NCI-H1092 (cell line): ENCODE data around the gene CNTN4.
"Not testable (repeated sequence)": the region's sequence is repeated elsewhere in the genome, so short reads cannot be mapped to it uniquely, and the experiment has no call there.

ENCODE experiments used
- DNase-seq: peaks from one replicate; lab custom pipeline; 2025; lab: John Stamatoyannopoulos, UW

CNTN4 gene

DNA sequence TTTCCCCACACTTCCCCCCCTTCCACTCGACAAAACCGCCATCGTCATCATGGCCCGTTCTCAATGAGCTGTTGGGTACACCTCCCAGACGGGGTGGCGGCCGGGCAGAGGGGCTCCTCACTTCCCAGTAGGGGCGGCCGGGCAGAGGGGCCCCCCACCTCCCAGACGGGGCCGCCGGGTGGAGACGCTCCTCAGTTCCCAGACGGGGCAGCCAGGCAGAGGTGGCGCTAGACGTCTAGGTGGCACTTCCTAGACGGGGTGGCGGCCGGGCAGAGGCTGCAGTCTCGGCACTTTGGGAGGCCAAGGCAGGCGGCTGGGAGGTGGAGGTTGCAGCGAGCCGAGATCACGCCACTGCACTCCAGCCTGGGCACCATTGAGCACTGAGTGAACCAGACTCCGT is 818.0 kb downstream of the CNTN4 start:
- not testable (repeated sequence) for DNase-seq

DNA sequence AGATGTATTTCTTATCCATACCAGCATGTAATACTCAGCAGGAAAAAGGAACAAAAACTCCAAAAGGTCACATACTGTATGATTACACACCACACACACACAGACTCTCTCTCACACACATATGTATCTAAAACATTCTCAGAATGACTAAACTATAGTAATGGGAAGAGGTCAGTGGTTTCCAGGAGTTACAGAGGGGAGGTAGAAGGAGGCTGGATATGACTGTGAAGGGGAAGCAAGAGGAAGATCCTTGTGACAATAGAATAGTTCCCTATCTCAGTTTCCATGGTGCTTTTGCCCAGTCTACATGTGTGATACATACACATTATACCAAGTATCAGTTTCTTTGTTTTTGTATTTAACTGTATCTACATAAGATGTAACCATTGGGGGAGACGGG is 821.4 kb downstream of the CNTN4 start:
- no peak for DNase-seq

DNA sequence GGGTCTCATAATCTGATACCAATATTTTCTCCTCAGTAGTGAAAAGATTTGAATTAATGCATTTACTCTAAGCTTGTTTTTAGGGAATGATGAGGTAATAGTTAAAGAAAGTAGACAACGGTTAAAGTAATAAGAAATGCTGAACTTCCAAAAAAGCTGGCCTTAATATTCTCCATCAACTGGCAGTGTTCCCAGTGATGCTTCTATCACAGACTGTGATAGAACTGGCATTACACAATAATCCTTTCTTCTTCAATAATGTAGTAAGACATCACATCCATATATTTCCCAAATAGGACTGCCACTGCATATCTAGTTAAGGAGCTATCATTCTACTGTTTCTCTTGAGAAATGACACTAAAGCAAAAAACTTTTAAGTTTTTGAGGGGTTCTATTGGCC is 822.8 kb downstream of the CNTN4 start:
- DNase-seq, result no peak

DNA sequence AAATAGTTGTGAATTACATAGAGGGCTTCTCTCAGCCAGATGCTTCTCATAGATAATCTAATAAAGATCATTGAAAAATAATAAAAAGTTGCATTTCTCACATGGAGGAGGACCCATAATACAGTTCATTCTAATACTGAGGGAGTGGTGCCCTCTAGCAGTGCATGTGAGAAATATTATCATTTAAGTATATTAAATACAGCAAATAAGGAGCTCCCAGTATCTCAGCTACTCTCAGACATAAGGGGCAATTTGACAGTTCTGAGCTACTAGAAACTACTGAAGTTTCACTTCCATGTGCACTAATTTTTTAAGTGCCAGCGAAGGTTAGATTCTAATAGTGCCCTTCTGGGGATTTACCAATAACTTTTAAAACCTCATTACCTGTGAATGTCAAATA is 823.2 kb downstream of the CNTN4 start:
- DNase-seq, result no peak

DNA sequence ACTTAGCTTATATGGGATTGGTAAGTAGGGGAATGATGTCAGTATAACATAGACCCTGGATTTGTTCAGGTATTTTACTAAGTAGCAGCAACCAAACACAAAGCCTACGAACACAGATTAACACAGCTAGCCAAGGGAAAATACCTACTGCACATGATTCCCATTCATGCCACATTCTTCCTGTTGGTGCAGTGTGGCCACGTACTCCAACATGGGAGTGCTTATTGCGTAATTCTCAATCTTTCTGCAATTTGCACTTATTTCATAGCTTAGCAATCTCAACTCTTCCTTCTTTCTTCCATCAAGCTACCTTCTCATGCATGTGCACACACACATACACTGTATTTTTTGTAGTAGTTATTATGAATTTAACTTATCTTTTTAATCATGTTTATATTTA is 824.7 kb downstream of the CNTN4 start:
- DNase-seq, result no peak

DNA sequence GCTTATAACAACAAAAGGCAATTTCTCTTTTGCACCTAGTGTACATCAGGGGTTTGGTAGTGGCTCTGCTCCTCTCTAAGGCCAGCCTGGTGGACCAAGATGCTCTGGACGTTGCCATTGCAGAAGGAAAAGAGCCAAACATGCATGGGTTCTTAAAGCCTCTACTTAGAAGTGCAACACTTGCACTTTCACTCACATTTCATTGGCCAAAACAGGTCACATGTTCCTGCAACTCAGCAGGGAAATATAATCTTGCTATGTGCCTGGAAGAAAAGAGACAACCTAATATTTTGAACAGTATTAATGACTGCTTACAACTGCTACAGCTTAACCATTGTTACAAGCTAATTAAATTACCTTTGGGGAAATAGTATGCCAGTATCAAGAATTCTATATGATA is 828.6 kb downstream of the CNTN4 start:
- DNase-seq, result no peak

DNA sequence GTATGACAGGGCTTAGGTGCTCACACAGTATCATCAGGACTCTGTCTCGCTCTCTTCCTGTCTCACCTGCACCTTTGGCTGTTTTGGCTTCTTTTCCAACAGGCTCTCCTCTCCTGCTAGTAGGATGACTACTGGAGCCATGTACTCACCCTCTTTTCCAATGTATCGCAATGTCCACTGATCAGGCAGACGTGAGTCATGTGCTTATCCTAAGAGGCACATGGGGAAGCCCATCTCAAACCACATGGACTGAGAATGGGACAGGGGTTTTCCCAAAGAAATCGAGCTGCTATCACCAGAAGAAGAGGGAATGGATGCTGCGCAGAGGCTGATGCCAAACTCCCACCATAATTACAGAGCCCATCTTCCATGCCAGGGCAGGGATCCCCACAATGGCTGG is 830.9 kb downstream of the CNTN4 start:
- DNase-seq, result no peak

DNA sequence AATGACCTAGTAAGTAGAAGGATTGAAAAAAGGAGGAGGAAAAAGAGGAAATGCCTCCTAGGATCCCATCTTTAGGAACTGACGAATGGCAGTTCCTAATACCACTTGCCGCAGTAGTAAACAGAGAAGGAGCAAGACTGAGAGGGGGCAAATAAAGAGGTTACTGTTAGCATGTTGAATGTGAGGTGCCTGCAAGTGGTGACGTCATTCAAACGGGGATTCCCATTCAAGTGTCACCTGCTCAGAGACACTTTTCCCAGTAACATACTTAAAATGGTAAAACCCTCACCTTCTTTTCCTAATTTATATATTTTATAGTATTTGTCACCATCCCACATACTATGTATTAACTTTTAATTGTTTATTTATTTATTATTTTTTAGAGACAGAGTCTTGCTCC is 832.6 kb downstream of the CNTN4 start:
- no peak for DNase-seq

DNA sequence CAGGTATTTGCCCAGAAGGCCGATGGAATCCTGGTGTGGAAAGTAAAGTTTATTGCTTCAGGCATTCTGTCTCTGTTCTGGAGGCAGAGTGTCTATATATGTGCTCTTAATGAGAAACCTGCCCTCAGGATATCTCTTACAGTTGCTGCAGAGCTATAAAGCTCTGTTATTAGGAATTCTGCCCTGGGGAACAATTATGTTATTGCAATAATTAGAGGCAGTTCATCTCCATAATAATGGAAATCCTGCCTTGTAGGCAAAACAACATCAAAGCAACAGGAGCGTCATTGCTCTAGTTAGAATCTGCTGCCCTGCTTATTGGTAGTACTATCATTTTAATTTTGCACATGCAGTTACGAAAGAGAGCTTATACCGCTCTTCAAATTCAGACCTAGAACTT is 835.9 kb downstream of the CNTN4 start:
- no peak for DNase-seq

DNA sequence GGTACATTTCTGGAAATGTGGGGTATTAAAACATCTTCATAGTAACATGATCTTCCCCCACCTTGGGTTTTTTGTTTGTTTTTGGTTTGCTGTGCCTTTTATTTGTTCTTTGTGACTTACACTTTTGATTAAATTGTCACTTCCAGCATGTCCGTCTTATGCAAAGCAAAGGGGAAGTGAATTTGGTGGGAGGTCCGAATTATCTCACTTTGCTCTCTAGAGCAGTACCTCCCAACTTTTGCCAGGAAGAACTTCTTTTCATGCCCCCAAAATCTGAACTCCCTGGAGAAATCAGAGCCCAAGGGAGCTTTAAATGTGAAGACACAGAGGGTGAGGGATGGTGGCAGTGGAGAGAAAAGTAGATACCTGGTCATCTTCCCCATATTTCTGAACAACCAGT is 838.4 kb downstream of the CNTN4 start:
- DNase-seq, result no peak

DNA sequence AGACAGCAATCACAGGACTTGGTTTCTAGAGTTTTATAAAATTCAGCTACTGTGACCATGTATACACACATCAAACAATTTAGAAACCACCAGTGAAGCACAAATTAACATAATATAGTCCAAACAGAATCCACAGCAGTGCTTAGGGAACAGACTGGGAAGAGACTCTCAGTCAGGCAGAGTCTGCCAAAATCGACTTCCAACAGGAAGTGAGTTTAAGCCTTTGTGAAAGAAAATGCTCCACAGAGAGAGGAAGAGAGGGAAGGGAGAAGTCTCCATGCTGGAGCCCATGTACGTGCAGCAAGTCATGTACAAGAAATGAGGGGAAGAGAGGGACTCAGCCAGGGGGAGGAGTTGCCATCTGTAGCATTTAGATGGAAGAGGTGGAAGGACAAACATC is 838.9 kb downstream of the CNTN4 start:
- no peak for DNase-seq

DNA sequence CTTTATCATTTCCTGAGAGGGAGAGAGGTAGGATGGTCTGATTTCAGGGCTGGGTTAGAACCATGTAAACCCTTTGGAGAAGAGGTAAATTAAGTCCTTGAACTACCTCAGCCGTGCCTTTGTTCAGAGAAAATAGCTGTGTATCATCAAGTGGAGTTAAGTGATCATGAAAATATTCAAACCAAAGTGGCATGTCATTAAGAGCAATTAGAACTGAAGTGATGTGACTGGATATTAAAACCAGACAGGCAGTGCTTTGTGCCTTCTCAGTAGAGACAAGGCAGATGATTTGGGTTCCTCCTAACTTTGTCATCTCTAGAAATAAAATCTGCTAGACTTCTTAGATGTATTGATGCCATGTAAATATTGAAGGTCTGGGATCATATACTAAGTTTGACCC is 840.0 kb downstream of the CNTN4 start:
- DNase-seq, result peak; percentile 8

DNA sequence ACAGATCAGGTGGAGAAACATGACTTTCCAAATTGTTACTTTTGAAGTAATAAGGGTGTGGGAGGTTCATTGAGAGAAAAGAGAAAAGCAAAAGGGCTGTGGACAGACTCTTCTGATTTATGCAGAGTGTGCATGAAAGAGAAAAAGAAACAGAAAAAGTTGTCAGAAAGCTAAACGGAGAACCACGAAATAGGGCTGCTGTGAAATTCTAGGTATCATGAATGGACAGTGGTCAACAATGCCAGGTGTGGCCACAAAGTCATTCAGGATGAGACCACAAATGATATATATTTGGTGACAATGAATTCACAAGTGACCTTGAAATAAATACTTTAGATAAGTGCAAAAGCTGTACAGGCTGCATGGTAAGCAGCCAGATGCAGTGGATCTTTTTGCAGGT is 841.4 kb downstream of the CNTN4 start:
- DNase-seq, result no peak

DNA sequence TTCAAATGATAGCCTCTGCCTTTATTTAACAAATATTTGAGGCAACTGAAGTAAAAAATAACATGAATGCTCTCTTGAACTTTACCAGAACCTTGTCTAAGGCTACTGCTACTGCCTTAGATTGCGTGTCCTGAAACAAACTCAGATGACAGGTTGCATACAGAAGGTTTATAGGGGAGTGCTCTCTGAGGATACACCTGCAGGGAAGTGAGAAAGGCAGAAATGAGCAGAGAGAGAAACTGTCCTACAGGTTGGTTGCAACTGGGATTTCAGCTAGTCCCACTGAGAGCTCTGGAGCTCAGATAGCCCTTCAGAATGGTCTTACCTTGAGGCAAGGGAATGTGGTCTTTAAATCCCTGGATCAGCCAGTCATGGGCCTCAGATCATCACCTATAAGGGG is 846.0 kb downstream of the CNTN4 start:
- DNase-seq, result no peak

DNA sequence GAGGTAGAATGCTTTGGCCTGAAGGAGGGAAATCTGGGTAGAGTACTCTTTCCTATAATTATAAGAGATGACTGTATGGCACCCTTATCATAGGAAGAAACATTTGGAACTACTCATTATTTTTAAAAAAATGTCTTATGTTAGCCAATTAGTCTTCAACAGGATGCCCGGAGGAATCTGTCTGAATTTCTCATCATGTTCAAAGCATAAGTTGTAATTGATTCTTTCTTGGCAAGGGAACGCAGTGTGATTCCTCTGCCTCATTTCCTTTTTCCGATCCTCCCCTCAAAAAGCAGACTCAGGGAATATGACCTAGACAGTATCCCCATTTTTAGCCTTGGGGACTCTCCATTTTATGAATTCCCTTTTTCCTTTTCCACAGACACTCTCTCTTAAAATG is 846.5 kb downstream of the CNTN4 start:
- DNase-seq, result no peak

DNA sequence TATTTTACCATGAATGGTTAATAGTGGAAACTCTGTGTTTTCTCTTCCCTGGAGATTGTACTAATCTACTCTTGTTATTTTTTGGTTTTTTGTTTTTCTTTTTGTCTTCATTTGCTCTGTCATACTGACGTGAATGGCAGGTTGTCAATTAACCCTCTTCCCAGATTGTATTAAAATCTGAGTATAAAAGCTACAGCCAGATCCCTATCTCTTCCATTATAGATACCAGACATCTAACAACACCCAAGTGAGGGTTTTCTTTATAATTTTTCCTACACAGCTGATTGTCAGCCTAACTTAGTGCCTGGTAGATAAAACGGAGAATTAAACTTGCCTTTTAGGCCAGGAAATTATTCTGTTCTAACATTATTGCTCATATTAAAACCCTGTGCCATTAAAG is 848.9 kb downstream of the CNTN4 start:
- no peak for DNase-seq

DNA sequence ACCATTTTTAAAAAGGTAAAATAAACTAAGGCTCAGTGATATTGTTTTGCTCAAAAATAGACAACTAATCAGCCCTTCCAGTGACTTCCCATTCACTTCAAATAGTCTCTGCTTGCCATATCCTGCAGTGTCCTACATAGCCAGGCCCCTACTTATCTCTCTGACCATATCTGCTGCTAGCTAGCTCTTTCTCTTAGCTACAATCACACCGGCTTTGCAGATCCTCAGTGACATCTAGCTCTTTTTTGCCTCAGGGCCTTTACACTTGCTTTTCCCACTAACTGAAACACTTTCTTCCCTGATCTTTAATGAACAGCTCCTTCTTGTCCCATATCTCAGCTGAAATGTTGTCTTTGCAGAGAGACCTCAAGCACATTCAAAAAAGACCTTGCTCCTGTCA is 850.2 kb downstream of the CNTN4 start:
- DNase-seq, result no peak

DNA sequence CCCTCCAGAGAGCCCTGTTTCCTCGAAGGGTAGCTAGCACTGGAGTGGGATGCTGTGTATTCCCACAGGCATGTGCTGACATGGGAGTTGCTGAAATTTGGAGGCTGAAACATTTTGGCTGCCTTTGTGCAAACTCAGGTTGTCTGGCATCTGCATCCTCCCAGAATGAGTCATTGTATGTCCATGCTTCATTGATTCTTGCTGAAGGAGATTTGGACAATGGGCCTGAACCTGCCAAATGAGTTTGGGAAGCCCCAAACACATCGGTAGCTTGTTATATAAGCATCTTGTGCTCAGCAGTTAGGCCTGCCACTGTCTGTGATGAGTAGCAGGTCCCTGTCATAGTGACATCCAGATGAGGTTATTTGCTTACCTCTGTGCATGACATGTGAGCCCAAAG is 851.5 kb downstream of the CNTN4 start:
- DNase-seq, result no peak

DNA sequence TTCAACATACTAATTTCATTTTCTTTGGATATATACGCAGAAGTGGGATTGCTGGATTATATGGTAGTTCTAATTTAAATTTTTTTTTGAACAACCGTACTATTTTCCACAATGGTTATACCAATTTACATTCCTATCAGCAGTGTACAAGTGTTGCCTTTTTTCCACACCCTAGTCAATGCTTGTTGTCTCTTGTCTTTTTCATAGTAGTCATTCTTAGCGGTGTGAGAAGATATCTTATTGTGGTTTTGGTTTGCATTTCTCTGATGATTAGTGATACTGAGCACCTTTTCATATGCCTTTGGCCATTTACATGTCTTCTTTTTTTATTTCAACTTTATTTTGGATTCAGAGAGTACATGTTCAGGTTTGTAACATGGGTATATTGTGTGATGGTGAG is 858.4 kb downstream of the CNTN4 start:
- DNase-seq, result no peak

DNA sequence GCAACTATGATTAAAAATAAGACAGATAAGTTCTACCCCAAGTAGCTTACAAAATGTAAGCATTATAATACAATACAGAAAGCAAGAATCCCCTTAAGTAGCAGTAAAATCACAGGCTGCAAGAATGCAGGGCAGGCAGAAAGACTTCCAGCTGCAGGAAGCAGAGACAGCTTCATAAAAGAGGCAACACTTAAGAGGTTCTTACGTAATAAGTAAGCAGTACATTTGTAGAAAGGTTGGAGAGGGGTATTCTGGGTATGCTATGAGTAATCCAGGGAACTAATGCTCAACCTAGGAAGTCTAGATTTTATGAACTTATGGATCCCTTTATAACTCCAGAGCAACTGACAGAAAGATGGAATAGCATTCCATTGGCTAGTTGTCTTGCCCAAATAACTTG is 859.9 kb downstream of the CNTN4 start:
- no peak for DNase-seq

DNA sequence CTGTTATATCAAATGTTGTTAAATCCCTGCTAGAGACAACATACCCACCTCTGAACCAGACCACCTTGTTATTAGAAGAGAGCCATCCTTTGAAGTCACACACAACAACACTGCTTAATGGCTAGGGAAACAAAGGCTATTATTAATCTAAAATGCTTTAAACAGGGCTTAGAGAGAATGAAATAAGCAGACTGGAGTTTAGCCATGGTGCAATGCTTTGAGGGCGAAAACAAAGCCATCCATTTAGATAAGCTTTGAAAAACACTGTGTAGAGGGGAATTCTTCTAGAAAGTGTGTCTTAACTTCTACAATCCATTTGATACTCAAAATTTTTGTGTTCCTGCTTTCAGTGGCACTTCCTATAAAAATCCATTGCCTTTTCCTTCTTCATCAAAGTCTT is 862.9 kb downstream of the CNTN4 start:
- DNase-seq, result no peak

DNA sequence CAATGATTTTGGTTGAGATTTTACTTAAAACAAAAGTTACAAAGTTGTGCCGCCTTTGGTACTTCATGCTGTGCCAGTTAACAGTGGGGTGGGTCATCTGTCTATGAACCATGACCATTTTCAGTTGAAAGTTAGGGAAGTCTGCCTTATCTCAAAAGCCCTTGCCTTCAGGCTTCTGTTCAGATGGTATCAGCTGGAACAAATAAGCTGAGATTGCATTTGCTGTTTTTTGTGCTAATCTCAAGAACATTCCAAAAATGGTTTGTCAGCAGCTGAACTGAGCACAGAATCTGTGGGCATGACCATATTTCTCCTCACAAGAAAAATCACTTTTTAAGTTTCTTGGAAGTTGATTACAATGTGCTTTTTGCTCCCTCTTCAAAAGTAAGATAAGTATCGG is 869.2 kb downstream of the CNTN4 start:
- no peak for DNase-seq

DNA sequence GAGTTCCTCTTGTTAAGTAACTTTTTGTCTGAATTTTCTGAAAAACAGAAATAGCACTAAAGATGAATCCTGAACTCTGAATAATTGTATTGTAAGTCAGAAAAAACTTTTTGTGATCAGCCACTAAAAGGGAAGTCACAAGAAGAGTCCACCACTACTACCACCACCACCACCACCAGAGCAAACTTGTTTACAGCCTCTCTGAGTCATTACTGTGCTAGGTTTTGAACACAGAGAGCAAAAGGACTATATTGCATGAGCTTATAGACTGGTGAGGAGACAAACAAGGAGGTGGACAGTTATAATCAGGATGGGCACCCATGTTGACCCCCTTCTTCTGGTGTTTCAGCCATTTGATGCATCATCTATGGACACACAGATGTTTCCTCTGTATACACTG is 869.8 kb downstream of the CNTN4 start:
- no peak for DNase-seq

DNA sequence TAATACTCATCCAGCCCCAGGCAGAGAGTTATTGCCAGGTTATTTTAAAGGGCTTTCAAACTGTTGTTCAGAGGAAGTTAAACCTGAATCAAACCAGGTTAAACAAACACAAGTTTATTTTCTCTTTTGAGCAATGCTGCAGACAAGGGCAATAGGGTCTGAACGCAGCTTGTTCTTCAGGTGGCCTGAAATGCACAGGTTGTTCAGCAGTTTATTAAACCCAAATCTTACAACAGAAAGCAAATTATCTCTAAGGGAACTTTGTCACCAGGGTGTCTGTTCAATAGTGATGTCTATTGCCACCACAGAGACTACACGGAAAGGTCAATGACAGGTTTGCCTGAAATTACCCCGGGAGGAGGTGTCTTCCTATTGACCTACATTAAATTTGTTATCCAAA is 877.5 kb downstream of the CNTN4 start:
- no peak for DNase-seq

DNA sequence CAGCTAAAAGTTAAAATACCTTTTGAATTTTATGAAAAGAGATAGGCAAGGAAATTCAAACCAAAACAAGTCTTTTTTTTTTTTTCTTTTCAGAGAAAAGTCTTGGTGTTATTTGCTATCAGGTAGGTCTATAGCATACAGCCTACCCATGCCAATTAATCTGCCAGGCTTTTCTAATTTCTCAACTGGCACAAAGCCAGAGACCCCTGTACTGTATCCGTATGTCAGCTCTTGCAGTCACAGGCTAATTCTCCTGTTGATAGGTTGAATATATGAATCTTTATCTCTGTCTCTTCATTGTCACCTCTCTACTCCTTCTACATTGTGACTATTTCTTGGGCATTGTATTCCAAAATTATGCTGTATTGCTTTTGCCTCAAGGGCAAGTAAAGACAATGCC is 878.1 kb downstream of the CNTN4 start:
- no peak for DNase-seq
